IPS-15b (cell line): ENCODE measurements around the gene BRCA2.

Experiments used
- H3K27me3 ChIP-seq: one replicate; pipeline ENCODE4 v1.6.1; 2013; ENCODE audit warnings: low read length; ENCODE audit not compliant: control insufficient read depth, insufficient read depth
- H3K36me3 ChIP-seq: one replicate; pipeline ENCODE4 v1.6.1; 2013; ENCODE audit warnings: low read length; ENCODE audit not compliant: control insufficient read depth, insufficient read depth
- H3K4me1 ChIP-seq: one replicate; pipeline ENCODE4 v1.6.1; 2013; ENCODE audit warnings: mild to moderate bottlenecking, low read length; ENCODE audit not compliant: control insufficient read depth, insufficient read depth
- H3K4me3 ChIP-seq: one replicate; pipeline ENCODE4 v1.5.1; 2013; ENCODE audit warnings: low read depth, low read length
- H3K9ac ChIP-seq: one replicate; pipeline ENCODE4 v1.6.1; 2013; ENCODE audit warnings: low read depth, mild to moderate bottlenecking, low read length
- H3K9me3 ChIP-seq: one replicate; pipeline ENCODE4 v1.6.1; 2013; ENCODE audit warnings: mild to moderate bottlenecking, low read length; ENCODE audit not compliant: control insufficient read depth, insufficient read depth

BRCA2 gene

GRCh38 chr13:32284927-32285632, 30.2 kb upstream of the BRCA2 start:
- no peaks in the 10 kb centered on the region for H3K36me3 ChIP-seq
- H3K9ac ChIP-seq = no peak overlapping the region
- H3K4me1 ChIP-seq = no peaks in the 10 kb centered on the region
- H3K9me3 ChIP-seq = no peaks in the 10 kb centered on the region
- H3K4me3 ChIP-seq = no peak overlapping the region
- H3K27me3 ChIP-seq = no peaks in the 10 kb centered on the region

- H3K9me3 ChIP-seq = no peaks in the 10 kb centered on the region
- no peaks in the 10 kb centered on the region for H3K27me3 ChIP-seq
- H3K4me1 ChIP-seq = no peaks in the 10 kb centered on the region
- no peak overlapping the region for H3K9ac ChIP-seq
- H3K4me3 ChIP-seq = no peak overlapping the region
- H3K36me3 ChIP-seq = no peaks in the 10 kb centered on the region
These were observed 29.7 kb upstream of the BRCA2 start for GRCh38 chr13:32285633-32285965.

- H3K9ac ChIP-seq = no peak overlapping the region
- H3K4me1 ChIP-seq = no peaks in the 10 kb centered on the region
- H3K9me3 ChIP-seq = no peaks in the 10 kb centered on the region
- H3K4me3 ChIP-seq = no peak overlapping the region
- H3K36me3 ChIP-seq = no peaks in the 10 kb centered on the region
- H3K27me3 ChIP-seq = no peaks in the 10 kb centered on the region
These were observed 18.1 kb upstream of the BRCA2 start for GRCh38 chr13:32297206-32297605.

- H3K36me3 ChIP-seq = no peaks in the 10 kb centered on the region
- no peaks in the 10 kb centered on the region for H3K4me1 ChIP-seq
- no peak overlapping the region for H3K4me3 ChIP-seq
- no peaks in the 10 kb centered on the region for H3K27me3 ChIP-seq
- no peak overlapping the region for H3K9ac ChIP-seq
- no peaks in the 10 kb centered on the region for H3K9me3 ChIP-seq
These were observed 16.6 kb upstream of the BRCA2 start for GRCh38 chr13:32298695-32299094.

GRCh38 chr13:32299893-32300292, 15.4 kb upstream of the BRCA2 start:
- H3K27me3 ChIP-seq = no peaks in the 10 kb centered on the region
- H3K4me1 ChIP-seq = no peaks in the 10 kb centered on the region
- no peaks in the 10 kb centered on the region for H3K36me3 ChIP-seq
- H3K9ac ChIP-seq = no peak overlapping the region
- H3K4me3 ChIP-seq = no peak overlapping the region
- H3K9me3 ChIP-seq = no peaks in the 10 kb centered on the region

- Histone ChIP-seq H3K9me3 (no peaks in the 10 kb centered on the region), H3K36me3 (no peaks in the 10 kb centered on the region), H3K4me1 (no peaks in the 10 kb centered on the region), H3K27me3 (no peaks in the 10 kb centered on the region), H3K9ac (no peak overlapping the region), H3K4me3 (no peak overlapping the region)
These were observed 14.9 kb upstream of the BRCA2 start for GRCh38 chr13:32300406-32300805.

GRCh38 chr13:32300920-32301319, 14.4 kb upstream of the BRCA2 start:
- H3K4me1 ChIP-seq = no peaks in the 10 kb centered on the region
- no peak overlapping the region for H3K9ac ChIP-seq
- H3K4me3 ChIP-seq = no peak overlapping the region
- no peaks in the 10 kb centered on the region for H3K27me3 ChIP-seq
- no peaks in the 10 kb centered on the region for H3K36me3 ChIP-seq
- no peaks in the 10 kb centered on the region for H3K9me3 ChIP-seq

- Histone ChIP-seq H3K9ac (no peak overlapping the region), H3K36me3 (no peaks in the 10 kb centered on the region), H3K27me3 (no peaks in the 10 kb centered on the region), H3K4me1 (no peaks in the 10 kb centered on the region), H3K4me3 (no peak overlapping the region), H3K9me3 (no peaks in the 10 kb centered on the region)
These were observed 12.8 kb upstream of the BRCA2 start for GRCh38 chr13:32302461-32302860.

GRCh38 chr13:32305646-32306045, 9.7 kb upstream of the BRCA2 start:
- Histone ChIP-seq H3K4me1 (no peaks in the 10 kb centered on the region), H3K27me3 (no peaks in the 10 kb centered on the region), H3K4me3 (no peak overlapping the region), H3K36me3 (no peaks in the 10 kb centered on the region), H3K9me3 (no peaks in the 10 kb centered on the region), H3K9ac (no peak overlapping the region)

- Histone ChIP-seq H3K36me3 (no peaks in the 10 kb centered on the region), H3K9me3 (no peaks in the 10 kb centered on the region), H3K4me3 (no peak overlapping the region), H3K27me3 (no peaks in the 10 kb centered on the region), H3K9ac (no peak overlapping the region), H3K4me1 (no peaks in the 10 kb centered on the region)
These were observed 5.8 kb upstream of the BRCA2 start for GRCh38 chr13:32309312-32310133.

GRCh38 chr13:32310134-32310706, 5.1 kb upstream of the BRCA2 start:
- H3K4me3 ChIP-seq = no peak overlapping the region
- no peaks in the 10 kb centered on the region for H3K27me3 ChIP-seq
- no peak overlapping the region for H3K9ac ChIP-seq
- no peaks in the 10 kb centered on the region for H3K9me3 ChIP-seq
- no peaks in the 10 kb centered on the region for H3K4me1 ChIP-seq
- H3K36me3 ChIP-seq = no peaks in the 10 kb centered on the region
